ENCODE measurements around the gene NCAPD2.
"Not testable (repeated sequence)": the region's sequence is repeated elsewhere in the genome, so short reads cannot be mapped to it uniquely, and the experiment has no call there.

Gene NCAPD2

GRCh38 chr12:6471989-6472360, 21.9 kb upstream of the NCAPD2 start:
- Histone ChIP-seq H3K18ac (ENCODE audit: low read length) (no peak overlapping the region), H3K4ac (ENCODE audit: low read depth, low read length) (no peak overlapping the region), H2BK120ac (ENCODE audit: low read depth, low read length) (no peak overlapping the region), H3K27me3 (ENCODE audit: insufficient read depth, low read length, poor library complexity) (no peaks in the 10 kb centered on the region), H3K4me3 (ENCODE audit: low read length) (no peak overlapping the region), H3K23ac (ENCODE audit: low read length) (no peak overlapping the region), H3K79me1 (ENCODE audit: low read length) (peaks cover 9% of the 10 kb centered on the region), H2AK5ac (ENCODE audit: low read length) (no peak overlapping the region), H3K79me2 (ENCODE audit: control insufficient read depth, insufficient read depth, low read length) (peaks cover 2% of the 10 kb centered on the region), H3K27ac (ENCODE audit: low read depth, low read length) (no peak overlapping the region), H2BK15ac (replicated peaks; ENCODE audit: low read depth) (no peak overlapping the region), H4K5ac (ENCODE audit: low read length) (no peak overlapping the region), H3K4me1 (ENCODE audit: control insufficient read depth, low read depth, low read length) (peaks cover 4% of the 10 kb centered on the region), H4K8ac (ENCODE audit: low read depth, low read length) (peak overlapping the region; percentile 2), H3K36me3 (ENCODE audit: control insufficient read depth, insufficient read depth, low read length) (no peaks in the 10 kb centered on the region), H2BK5ac (ENCODE audit: low read length) (no peak overlapping the region), H3K4me2 (ENCODE audit: low read length) (no peak overlapping the region), H3K9ac (ENCODE audit: low read length) (no peak overlapping the region), H3K56ac (ENCODE audit: low read length) (no peak overlapping the region)
- no CpG with 5 or more reads among the region's 1 CpG for WGBS (ENCODE audit: extremely low coverage, insufficient coverage, low lambda C conversion rate)
- DNase-seq: no peak

DNA sequence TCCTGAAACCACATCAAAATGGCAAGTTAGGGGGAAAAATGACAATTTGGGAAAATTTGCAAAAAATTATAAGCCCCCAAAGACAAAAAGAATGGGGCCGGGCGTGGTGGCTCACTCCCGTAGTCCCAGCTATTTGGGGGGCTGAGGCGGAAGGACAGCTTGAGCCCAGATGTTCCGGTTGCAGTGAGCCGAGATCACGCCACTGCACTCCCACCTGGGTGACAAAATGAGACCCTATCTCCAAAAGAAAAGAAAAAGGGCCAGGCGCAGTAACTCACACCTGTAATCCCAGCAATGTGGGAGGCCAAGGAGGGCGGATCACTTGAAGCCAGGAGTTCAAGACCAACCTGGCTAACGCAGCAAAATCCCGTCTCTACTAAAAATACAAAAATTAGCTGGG, 21.4 kb upstream of the NCAPD2 start:
- no CpG with 5 or more reads among the region's 11 CpGs for WGBS (ENCODE audit: extremely low coverage, insufficient coverage, low lambda C conversion rate)
- Histone ChIP-seq H3K79me2 (ENCODE audit: control insufficient read depth, insufficient read depth, low read length) (peaks cover 2% of the 10 kb centered on the region), H4K8ac (ENCODE audit: low read depth, low read length) (no peak overlapping the region), H3K79me1 (ENCODE audit: low read length) (peaks cover 9% of the 10 kb centered on the region), H3K18ac (ENCODE audit: low read length) (no peak overlapping the region), H3K4me1 (ENCODE audit: control insufficient read depth, low read depth, low read length) (peaks cover 4% of the 10 kb centered on the region), H4K5ac (ENCODE audit: low read length) (no peak overlapping the region), H3K27ac (ENCODE audit: low read depth, low read length) (no peak overlapping the region), H3K27me3 (ENCODE audit: insufficient read depth, low read length, poor library complexity) (no peaks in the 10 kb centered on the region), H2BK120ac (ENCODE audit: low read depth, low read length) (no peak overlapping the region), H2AK5ac (ENCODE audit: low read length) (no peak overlapping the region), H3K36me3 (ENCODE audit: control insufficient read depth, insufficient read depth, low read length) (no peaks in the 10 kb centered on the region), H3K4ac (ENCODE audit: low read depth, low read length) (no peak overlapping the region), H3K23ac (ENCODE audit: low read length) (no peak overlapping the region), H3K4me3 (ENCODE audit: low read length) (no peak overlapping the region), H3K9ac (ENCODE audit: low read length) (no peak overlapping the region), H2BK5ac (ENCODE audit: low read length) (no peak overlapping the region), H3K4me2 (ENCODE audit: low read length) (no peak overlapping the region), H2BK15ac (replicated peaks; ENCODE audit: low read depth) (no peak overlapping the region), H3K56ac (ENCODE audit: low read length) (no peak overlapping the region)
- no peak for DNase-seq

GRCh38 chr12:6475233-6475975, 18.5 kb upstream of the NCAPD2 start:
- H3K36me3 ChIP-seq (ENCODE audit: control insufficient read depth, insufficient read depth, low read length); H3K56ac ChIP-seq (ENCODE audit: low read length); H3K23ac ChIP-seq (ENCODE audit: low read length); H3K9ac ChIP-seq (ENCODE audit: low read length); H3K4ac ChIP-seq (ENCODE audit: low read depth, low read length); DNase-seq; H4K5ac ChIP-seq (ENCODE audit: low read length); H3K27ac ChIP-seq (ENCODE audit: low read depth, low read length); H3K4me2 ChIP-seq (ENCODE audit: low read length); H2BK5ac ChIP-seq (ENCODE audit: low read length); H3K18ac ChIP-seq (ENCODE audit: low read length); H2BK15ac ChIP-seq (replicated peaks; ENCODE audit: low read depth); H4K8ac ChIP-seq (ENCODE audit: low read depth, low read length); H3K79me2 ChIP-seq (ENCODE audit: control insufficient read depth, insufficient read depth, low read length); H3K79me1 ChIP-seq (ENCODE audit: low read length); H3K27me3 ChIP-seq (ENCODE audit: insufficient read depth, low read length, poor library complexity); H3K4me3 ChIP-seq (ENCODE audit: low read length); H2AK5ac ChIP-seq (ENCODE audit: low read length); H3K4me1 ChIP-seq (ENCODE audit: control insufficient read depth, low read depth, low read length); H2BK120ac ChIP-seq (ENCODE audit: low read depth, low read length): not testable (repeated sequence)
- WGBS (ENCODE audit: extremely low coverage, insufficient coverage, low lambda C conversion rate): no CpG with 5 or more reads among the region's 48 CpGs

DNA sequence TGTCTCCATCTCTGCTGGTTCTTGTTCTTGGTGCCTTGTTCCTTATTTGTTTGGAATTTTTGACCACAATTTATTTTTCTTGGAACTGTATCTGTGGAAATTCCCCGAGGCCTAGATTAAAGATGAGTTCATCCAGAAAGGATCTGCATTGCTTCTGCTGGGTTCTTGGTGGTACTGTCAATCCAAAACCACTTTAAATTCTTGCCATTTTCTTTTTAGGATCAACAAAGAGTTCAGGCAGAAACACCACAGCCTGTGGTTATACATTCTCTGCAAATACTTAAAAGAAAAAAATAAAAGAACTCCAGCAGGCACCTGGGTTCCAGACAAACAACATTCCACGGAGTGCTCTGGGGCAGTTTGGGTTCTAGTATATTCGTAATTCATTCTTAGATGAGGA, 17.4 kb upstream of the NCAPD2 start:
- H3K27ac ChIP-seq (ENCODE audit: low read depth, low read length): no peak overlapping the region
- no peak overlapping the region for H3K4me3 ChIP-seq (ENCODE audit: low read length)
- H2BK15ac ChIP-seq (replicated peaks; ENCODE audit: low read depth): no peak overlapping the region
- no peak overlapping the region for H2BK120ac ChIP-seq (ENCODE audit: low read depth, low read length)
- H4K8ac ChIP-seq (ENCODE audit: low read depth, low read length): no peak overlapping the region
- H2BK5ac ChIP-seq (ENCODE audit: low read length): no peak overlapping the region
- no peak overlapping the region for H3K18ac ChIP-seq (ENCODE audit: low read length)
- no CpG with 5 or more reads among the region's 3 CpGs for WGBS (ENCODE audit: extremely low coverage, insufficient coverage, low lambda C conversion rate)
- no peaks in the 10 kb centered on the region for H3K27me3 ChIP-seq (ENCODE audit: insufficient read depth, low read length, poor library complexity)
- H3K23ac ChIP-seq (ENCODE audit: low read length): no peak overlapping the region
- no peaks in the 10 kb centered on the region for H3K36me3 ChIP-seq (ENCODE audit: control insufficient read depth, insufficient read depth, low read length)
- H3K4me2 ChIP-seq (ENCODE audit: low read length): no peak overlapping the region
- H3K79me1 ChIP-seq (ENCODE audit: low read length): no peaks in the 10 kb centered on the region
- H3K79me2 ChIP-seq (ENCODE audit: control insufficient read depth, insufficient read depth, low read length): no peaks in the 10 kb centered on the region
- H3K56ac ChIP-seq (ENCODE audit: low read length): no peak overlapping the region
- no peak overlapping the region for H3K4ac ChIP-seq (ENCODE audit: low read depth, low read length)
- H2AK5ac ChIP-seq (ENCODE audit: low read length): no peak overlapping the region
- H3K9ac ChIP-seq (ENCODE audit: low read length): no peak overlapping the region
- no peak overlapping the region for H4K5ac ChIP-seq (ENCODE audit: low read length)
- H3K4me1 ChIP-seq (ENCODE audit: control insufficient read depth, low read depth, low read length): no peaks in the 10 kb centered on the region
- DNase-seq: no peak

DNA sequence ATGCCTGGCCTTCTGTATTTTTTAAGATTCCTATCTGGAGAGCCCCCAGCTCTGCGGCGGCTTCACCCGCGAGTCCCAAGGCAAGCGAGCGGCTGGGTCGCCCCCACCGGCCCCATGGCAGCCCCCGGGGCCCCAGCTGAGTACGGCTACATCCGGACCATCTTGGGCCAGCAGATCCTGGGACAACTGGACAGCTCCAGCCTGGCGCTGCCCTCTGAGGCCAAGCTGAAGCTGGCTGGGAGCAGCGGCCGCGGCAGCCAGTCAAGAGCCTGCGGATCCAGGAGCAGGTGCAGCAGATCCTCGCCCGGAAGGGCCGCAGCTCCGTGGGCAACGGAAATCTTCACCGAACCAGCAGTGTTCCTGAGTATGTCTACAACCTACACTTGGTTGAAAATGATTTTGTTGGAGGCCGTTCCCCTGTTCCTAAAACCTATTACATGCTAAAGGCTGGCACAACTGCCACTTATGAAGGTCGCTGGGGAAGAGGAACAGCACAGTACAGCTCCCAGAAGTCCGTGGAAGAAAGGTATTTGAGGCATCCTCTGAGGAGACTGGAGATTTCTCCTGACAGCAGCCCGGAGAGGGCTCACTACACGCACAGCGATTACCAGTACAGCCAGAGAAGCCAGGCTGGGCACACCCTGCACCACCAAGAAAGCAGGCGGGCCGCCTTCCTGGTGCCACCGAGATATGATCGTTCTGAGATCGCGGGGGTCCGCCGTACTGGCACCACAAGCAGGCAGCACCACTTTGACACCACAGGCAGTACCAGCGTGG, 16.1 kb upstream of the NCAPD2 start:
- H3K36me3 ChIP-seq (ENCODE audit: control insufficient read depth, insufficient read depth, low read length); H3K18ac ChIP-seq (ENCODE audit: low read length); H4K8ac ChIP-seq (ENCODE audit: low read depth, low read length); H2BK120ac ChIP-seq (ENCODE audit: low read depth, low read length); H3K4me2 ChIP-seq (ENCODE audit: low read length); H3K56ac ChIP-seq (ENCODE audit: low read length); H3K79me2 ChIP-seq (ENCODE audit: control insufficient read depth, insufficient read depth, low read length); H2AK5ac ChIP-seq (ENCODE audit: low read length); DNase-seq; H3K27ac ChIP-seq (ENCODE audit: low read depth, low read length); H2BK5ac ChIP-seq (ENCODE audit: low read length); H3K27me3 ChIP-seq (ENCODE audit: insufficient read depth, low read length, poor library complexity); H3K4ac ChIP-seq (ENCODE audit: low read depth, low read length); H3K4me3 ChIP-seq (ENCODE audit: low read length); H3K4me1 ChIP-seq (ENCODE audit: control insufficient read depth, low read depth, low read length); H4K5ac ChIP-seq (ENCODE audit: low read length); H3K79me1 ChIP-seq (ENCODE audit: low read length); H3K23ac ChIP-seq (ENCODE audit: low read length); H2BK15ac ChIP-seq (replicated peaks; ENCODE audit: low read depth); H3K9ac ChIP-seq (ENCODE audit: low read length): not testable (repeated sequence)
- WGBS (ENCODE audit: extremely low coverage, insufficient coverage, low lambda C conversion rate): no CpG with 5 or more reads among the region's 37 CpGs

Data from mesendoderm (in vitro differentiated cells).